ENCODE measurements around the gene ZNF227. TPM values are rescaled to one million over a fixed set of nuclear protein-coding genes. Genes with fewer than 3 reads are reported as not detected.

The ZNF227 gene
- total RNA-seq, 1 experiment from 2014 or later, result 34.3 TPM

DNA sequence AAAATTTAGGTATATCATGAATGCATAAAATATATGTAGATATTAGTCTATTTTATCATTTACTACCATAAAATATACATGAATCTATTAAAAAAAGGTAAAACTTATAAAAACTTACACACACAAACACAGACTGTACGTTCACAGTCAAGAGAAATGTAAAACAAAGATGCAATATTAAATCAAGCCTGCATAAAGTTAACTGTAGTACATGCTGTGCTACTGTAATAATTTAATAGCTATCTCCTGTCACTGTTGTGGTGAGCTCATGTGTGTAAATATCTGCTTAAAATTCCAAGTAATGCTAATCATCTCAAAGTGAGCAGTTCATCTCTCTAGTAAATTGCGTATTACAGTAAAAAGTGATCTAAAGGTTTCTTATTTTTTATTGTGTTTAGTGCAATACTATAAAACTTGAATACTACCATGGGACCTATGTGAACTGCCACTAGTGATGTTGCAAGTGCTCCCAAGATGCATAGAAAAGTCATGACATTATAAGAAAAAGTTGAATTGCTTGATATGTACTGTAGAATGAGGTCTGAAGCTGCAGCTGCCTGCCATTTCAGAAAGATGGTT lies 46.6 kb downstream of the ZNF227 start:
- POLR2A ChIA-PET (ENCODE audit: low non-redundant PET), result no interaction called here
- CTCF ChIA-PET, result no interaction called here
- H3K27ac ChIP-seq (ENCODE audit: low read depth, low read length, poor library complexity, severe bottlenecking), result no peak overlapping the region
- no TSS peak for BruUV-seq (replicated peaks)
- H3K36me3 ChIP-seq (ENCODE audit: insufficient read depth, low read length, poor library complexity, severe bottlenecking), result no peaks in the 10 kb centered on the region
- TF ChIP-seq EZH2 (IDR thresholded peaks at IDR 0.05; ENCODE audit: borderline replicate concordance, low read depth, low read length, poor library complexity, severe bottlenecking), result no peak
- TF ChIP-seq, protein P1, sequence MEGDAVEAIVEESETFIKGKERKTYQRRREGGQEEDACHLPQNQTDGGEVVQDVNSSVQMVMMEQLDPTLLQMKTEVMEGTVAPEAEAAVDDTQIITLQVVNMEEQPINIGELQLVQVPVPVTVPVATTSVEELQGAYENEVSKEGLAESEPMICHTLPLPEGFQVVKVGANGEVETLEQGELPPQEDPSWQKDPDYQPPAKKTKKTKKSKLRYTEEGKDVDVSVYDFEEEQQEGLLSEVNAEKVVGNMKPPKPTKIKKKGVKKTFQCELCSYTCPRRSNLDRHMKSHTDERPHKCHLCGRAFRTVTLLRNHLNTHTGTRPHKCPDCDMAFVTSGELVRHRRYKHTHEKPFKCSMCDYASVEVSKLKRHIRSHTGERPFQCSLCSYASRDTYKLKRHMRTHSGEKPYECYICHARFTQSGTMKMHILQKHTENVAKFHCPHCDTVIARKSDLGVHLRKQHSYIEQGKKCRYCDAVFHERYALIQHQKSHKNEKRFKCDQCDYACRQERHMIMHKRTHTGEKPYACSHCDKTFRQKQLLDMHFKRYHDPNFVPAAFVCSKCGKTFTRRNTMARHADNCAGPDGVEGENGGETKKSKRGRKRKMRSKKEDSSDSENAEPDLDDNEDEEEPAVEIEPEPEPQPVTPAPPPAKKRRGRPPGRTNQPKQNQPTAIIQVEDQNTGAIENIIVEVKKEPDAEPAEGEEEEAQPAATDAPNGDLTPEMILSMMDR (conservative IDR thresholded peaks at IDR 0.05; ENCODE audit: low read depth, low read length), result no peak
- no peak for DNase-seq (ENCODE audit: low spot score)
- H3K9me3 ChIP-seq (ENCODE audit: low read depth, low read length, poor library complexity, severe bottlenecking), result peaks cover 36% of the 10 kb centered on the region
- H3K27me3 ChIP-seq (replicated peaks; ENCODE audit: insufficient read depth, low read depth, low read length, poor library complexity), result no peaks in the 10 kb centered on the region
- intact Hi-C loops (cut with micrococcal nuclease; ENCODE audit: unreplicated experiment), result no loop called here
- no peak overlapping the region for H3K4me3 ChIP-seq (ENCODE audit: low read depth, low read length, poor library complexity, severe bottlenecking)
- no peaks in the 10 kb centered on the region for H3K4me1 ChIP-seq (ENCODE audit: insufficient read depth, low read length, poor library complexity, severe bottlenecking)

DNA sequence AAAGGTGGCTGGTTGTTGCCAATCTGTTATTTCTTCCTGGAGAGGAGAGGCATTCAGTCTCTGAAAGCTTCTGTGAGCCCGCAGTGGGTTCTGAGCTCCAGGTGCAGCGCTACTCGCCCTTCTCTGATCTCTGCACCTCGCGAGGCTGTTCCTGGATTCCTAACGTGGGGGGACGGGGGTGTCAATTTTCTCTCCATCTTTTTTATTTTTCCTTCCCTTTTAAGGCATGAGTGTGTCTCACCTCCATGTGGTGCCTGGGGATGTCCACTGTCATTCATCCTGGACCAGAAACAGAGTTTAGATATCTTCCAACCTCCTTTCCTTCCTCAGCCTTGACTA lies 48.0 kb downstream of the ZNF227 start:
- no peak overlapping the region for H3K27ac ChIP-seq (ENCODE audit: low read depth, low read length, poor library complexity, severe bottlenecking)

DNA sequence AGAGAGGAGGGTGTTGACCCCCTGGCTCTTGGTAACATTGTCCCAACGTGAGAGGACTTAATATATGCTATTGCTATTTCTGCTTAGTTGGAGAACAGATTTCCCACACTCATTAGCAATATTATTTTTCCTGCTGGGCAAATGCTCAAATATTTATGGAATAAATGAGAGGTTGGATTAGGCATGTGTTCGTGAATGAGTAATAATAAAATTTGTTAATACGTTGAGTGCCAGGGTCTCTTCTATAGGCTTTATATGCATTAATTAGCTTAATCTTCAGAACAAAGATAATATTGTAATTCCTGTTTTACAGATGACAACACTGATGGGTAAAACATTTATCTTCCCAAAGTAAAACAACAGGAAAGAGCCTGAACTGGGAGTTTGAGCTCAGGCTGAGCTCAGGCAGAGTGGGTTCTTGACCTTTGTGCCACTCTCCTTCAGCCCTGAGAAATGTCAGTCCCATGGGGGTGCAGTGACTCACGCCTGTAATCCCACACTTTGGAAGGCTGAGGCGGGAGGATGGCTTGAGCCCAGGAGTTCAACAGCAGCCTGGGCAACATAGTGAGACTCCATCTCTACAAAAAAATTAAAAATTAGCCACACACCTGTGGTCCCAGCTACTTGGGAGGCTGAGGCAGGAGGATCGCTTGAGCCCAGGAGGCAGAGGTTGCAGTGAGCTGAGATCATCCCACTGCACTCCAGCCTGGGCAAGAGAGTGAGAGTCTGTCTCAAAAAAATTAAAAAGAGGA lies 48.5 kb downstream of the ZNF227 start:
- CTCF ChIA-PET, result no interaction called here
- H3K4me1 ChIP-seq (ENCODE audit: insufficient read depth, low read length, poor library complexity, severe bottlenecking), result no peaks in the 10 kb centered on the region
- POLR2A ChIA-PET (ENCODE audit: low non-redundant PET), result no interaction called here
- no peak for TF ChIP-seq EZH2 (IDR thresholded peaks at IDR 0.05; ENCODE audit: borderline replicate concordance, low read depth, low read length, poor library complexity, severe bottlenecking)
- TF ChIP-seq, protein P1 (conservative IDR thresholded peaks at IDR 0.05; ENCODE audit: low read depth, low read length), result no peak
- H3K36me3 ChIP-seq (ENCODE audit: insufficient read depth, low read length, poor library complexity, severe bottlenecking), result no peaks in the 10 kb centered on the region
- DNase-seq (ENCODE audit: low spot score), result no peak
- H3K27me3 ChIP-seq (replicated peaks; ENCODE audit: insufficient read depth, low read depth, low read length, poor library complexity), result no peaks in the 10 kb centered on the region
- BruUV-seq (replicated peaks), result no TSS peak
- H3K4me3 ChIP-seq (ENCODE audit: low read depth, low read length, poor library complexity, severe bottlenecking), result no peak overlapping the region
- H3K27ac ChIP-seq (ENCODE audit: low read depth, low read length, poor library complexity, severe bottlenecking), result no peak overlapping the region
- H3K9me3 ChIP-seq (ENCODE audit: low read depth, low read length, poor library complexity, severe bottlenecking), result peaks cover 17% of the 10 kb centered on the region
- intact Hi-C loops (cut with micrococcal nuclease; ENCODE audit: unreplicated experiment), result no loop called here

More for the DNA sequence above, 48.0 kb downstream of the ZNF227 start:
- peak overlapping the region; percentile 28 for H3K4me3 ChIP-seq (ENCODE audit: low read depth, low read length, poor library complexity, severe bottlenecking)
- no peaks in the 10 kb centered on the region for H3K36me3 ChIP-seq (ENCODE audit: insufficient read depth, low read length, poor library complexity, severe bottlenecking)
- no peaks in the 10 kb centered on the region for H3K27me3 ChIP-seq (replicated peaks; ENCODE audit: insufficient read depth, low read depth, low read length, poor library complexity)
- TF ChIP-seq, protein P1 (conservative IDR thresholded peaks at IDR 0.05; ENCODE audit: low read depth, low read length), result no peak
- no TSS peak for BruUV-seq (replicated peaks)
- intact Hi-C loops (cut with micrococcal nuclease; ENCODE audit: unreplicated experiment), result no loop called here
- H3K4me1 ChIP-seq (ENCODE audit: insufficient read depth, low read length, poor library complexity, severe bottlenecking), result no peaks in the 10 kb centered on the region
- DNase-seq (ENCODE audit: low spot score), result no peak
- H3K9me3 ChIP-seq (ENCODE audit: low read depth, low read length, poor library complexity, severe bottlenecking), result peaks cover 23% of the 10 kb centered on the region
- CTCF ChIA-PET, result no interaction called here
- POLR2A ChIA-PET (ENCODE audit: low non-redundant PET), result no interaction called here
